ENCODE data around the gene ENAH.
"Not testable (repeated sequence)": the region's sequence is repeated elsewhere in the genome, so short reads cannot be mapped to it uniquely, and the experiment has no call there.

Gene ENAH

GRCh38 chr1:225520587-225521227 lies 132.2 kb downstream of the ENAH start:
- no peak for DNase-seq

- no peak for DNase-seq
Measured at GRCh38 chr1:225519166-225519863, 133.6 kb downstream of the ENAH start.

GRCh38 chr1:225517697-225518096 lies 135.2 kb downstream of the ENAH start:
- DNase-seq: no peak

- DNase-seq: no peak
Measured at GRCh38 chr1:225517221-225517620, 135.7 kb downstream of the ENAH start.

GRCh38 chr1:225514671-225515081 lies 138.2 kb downstream of the ENAH start:
- no peak for DNase-seq

GRCh38 chr1:225513576-225513975 lies 139.3 kb downstream of the ENAH start:
- not testable (repeated sequence) for DNase-seq

GRCh38 chr1:225511828-225512381 lies 141.0 kb downstream of the ENAH start:
- DNase-seq: no peak

- DNase-seq: not testable (repeated sequence)
Measured at GRCh38 chr1:225510740-225511139, 142.2 kb downstream of the ENAH start.

- no peak for DNase-seq
Measured at GRCh38 chr1:225509770-225510169, 143.2 kb downstream of the ENAH start.

- no peak for DNase-seq
Measured at GRCh38 chr1:225509376-225509707, 143.6 kb downstream of the ENAH start.

- DNase-seq: peak; percentile 38
Measured at GRCh38 chr1:225508538-225509375, 144.2 kb downstream of the ENAH start.

- DNase-seq: no peak
Measured at GRCh38 chr1:225506727-225507126, 146.2 kb downstream of the ENAH start.

GRCh38 chr1:225504776-225505175 lies 148.1 kb downstream of the ENAH start:
- no peak for DNase-seq

- DNase-seq: no peak
Measured at GRCh38 chr1:225500624-225501192, 152.2 kb downstream of the ENAH start.

GRCh38 chr1:225498549-225499136 lies 154.3 kb downstream of the ENAH start:
- no peak for DNase-seq

- DNase-seq: no peak
Measured at GRCh38 chr1:225494789-225495359, 158.0 kb downstream of the ENAH start.

- DNase-seq: no peak
Measured at GRCh38 chr1:225493591-225494246, 159.2 kb downstream of the ENAH start.

GRCh38 chr1:225488676-225489075 lies 164.2 kb downstream of the ENAH start:
- no peak for DNase-seq

- DNase-seq: no peak
Measured at GRCh38 chr1:225486856-225487255, 166.1 kb downstream of the ENAH start.

- no peak for DNase-seq
Measured at GRCh38 chr1:225485991-225486530, 166.9 kb downstream of the ENAH start.

GRCh38 chr1:225485226-225485625 lies 167.7 kb downstream of the ENAH start:
- DNase-seq: no peak

Data from NCI-H510A (cell line).